Ishikawa (cell line): ENCODE data around the gene MAN1A2.

Experiments
- CEBPB ChIP-seq: IDR thresholded peaks from 2 replicates; pipeline ENCODE4 v1.6.1; 2012
- CREB1 ChIP-seq: IDR thresholded peaks from 2 replicates; pipeline ENCODE4 v1.6.1; 2012; ENCODE audit warnings: low read depth
- EP300 ChIP-seq: IDR thresholded peaks from 2 replicates; pipeline ENCODE4 v1.6.1; 2012; ENCODE audit warnings: borderline replicate concordance
- FOXM1 ChIP-seq: IDR thresholded peaks from 2 replicates; pipeline ENCODE4 v1.6.1; 2012; ENCODE audit warnings: low read depth, borderline replicate concordance
- MAX ChIP-seq: IDR thresholded peaks from 2 replicates; pipeline ENCODE4 v1.6.1; 2012
- NFIC ChIP-seq: IDR thresholded peaks from 2 replicates; pipeline ENCODE4 v1.6.1; 2012
- REST ChIP-seq: IDR thresholded peaks from 2 replicates; pipeline ENCODE4 v1.6.1; 2012; ENCODE audit warnings: low read depth, mild to moderate bottlenecking
- TCF12 ChIP-seq: IDR thresholded peaks from 2 replicates; pipeline ENCODE4 v1.6.1; 2012; ENCODE audit warnings: low read depth
- TEAD4 ChIP-seq: IDR thresholded peaks from 2 replicates; pipeline ENCODE4 v1.6.1; 2012
- USF1 ChIP-seq: IDR thresholded peaks from 2 replicates; pipeline ENCODE4 v1.6.1; 2012
- YY1 ChIP-seq: IDR thresholded peaks from 2 replicates; pipeline ENCODE4 v1.6.1; 2012; ENCODE audit warnings: low read depth

- TF ChIP-seq TCF12 (no peak), USF1 (no peak), MAX (no peak), EP300 (no peak), FOXM1 (no peak), REST (no peak), NFIC (no peak), TEAD4 (no peak), YY1 (no peak), CREB1 (no peak), CEBPB (no peak)
Measured at GRCh38 chr1:117541585-117541984, 174.3 kb downstream of the MAN1A2 start.
